ENCODE results near the gene DKK2. TPM values are rescaled to one million over a fixed set of nuclear protein-coding genes. Genes with fewer than 3 reads are reported as not detected.

The DKK2 gene
- total RNA-seq, 4 donors from 2014 or later, result 0.55 to 1.3 TPM; not detected in 2

GRCh38 chr4:107069049-107069448, 32.9 kb upstream of the DKK2 start:
- no peak overlapping the region for H3K27ac ChIP-seq
- H3K4me3 ChIP-seq, result no peak overlapping the region
- no peaks in the 10 kb centered on the region for H3K4me1 ChIP-seq
- intact Hi-C loops (cut with DNase I; ENCODE audit: low total_unique reads) (no loop called here), in situ Hi-C loops (cut with MboI; ENCODE audit: low pct_ligation_motif_present in 1 of 4, low pct_unique_long_range_greater_than_20kb in 1 of 4, low sequenced_read_pairs in 3 of 4) (no loop called here)
- H3K9me3 ChIP-seq, result no peaks in the 10 kb centered on the region
- no peak for DNase-seq
- 65 to 82% methylated on average over 3 of the region's 3 CpGs for WGBS, 2 donors (ENCODE audit: low coverage in 1 of 2)
- no peaks in the 10 kb centered on the region for H3K27me3 ChIP-seq
- no peaks in the 10 kb centered on the region for H3K36me3 ChIP-seq
- TF ChIP-seq CTCF (IDR thresholded peaks at IDR 0.05) (no peak), EP300 (IDR thresholded peaks at IDR 0.05; ENCODE audit: low read depth) (no peak), POLR2A (IDR thresholded peaks at IDR 0.05) (no peak), POLR2AphosphoS5 (IDR thresholded peaks at IDR 0.05) (no peak)

GRCh38 chr4:107068116-107068515, 32.0 kb upstream of the DKK2 start:
- WGBS, 2 donors (ENCODE audit: low coverage in 1 of 2), result 50 to 77% methylated on average over 1 of the region's 1 CpG
- no peaks in the 10 kb centered on the region for H3K4me1 ChIP-seq
- intact Hi-C loops (cut with DNase I; ENCODE audit: low total_unique reads) (no loop called here), in situ Hi-C loops (cut with MboI; ENCODE audit: low pct_ligation_motif_present in 1 of 4, low pct_unique_long_range_greater_than_20kb in 1 of 4, low sequenced_read_pairs in 3 of 4) (no loop called here)
- no peak for TF ChIP-seq POLR2A (IDR thresholded peaks at IDR 0.05)
- no peak for TF ChIP-seq POLR2AphosphoS5 (IDR thresholded peaks at IDR 0.05)
- TF ChIP-seq CTCF (IDR thresholded peaks at IDR 0.05), result no peak
- TF ChIP-seq EP300 (IDR thresholded peaks at IDR 0.05; ENCODE audit: low read depth), result no peak
- H3K36me3 ChIP-seq, result no peaks in the 10 kb centered on the region
- no peak overlapping the region for H3K4me3 ChIP-seq
- DNase-seq, result no peak
- no peak overlapping the region for H3K27ac ChIP-seq
- no peaks in the 10 kb centered on the region for H3K9me3 ChIP-seq
- no peaks in the 10 kb centered on the region for H3K27me3 ChIP-seq

- DNase-seq, result no peak
- Histone ChIP-seq H3K4me3 (no peak overlapping the region), H3K4me1 (no peaks in the 10 kb centered on the region), H3K27ac (no peak overlapping the region), H3K36me3 (no peaks in the 10 kb centered on the region), H3K9me3 (no peaks in the 10 kb centered on the region), H3K27me3 (no peaks in the 10 kb centered on the region)
- in situ Hi-C loops (cut with MboI; ENCODE audit: low pct_ligation_motif_present in 1 of 4, low pct_unique_long_range_greater_than_20kb in 1 of 4, low sequenced_read_pairs in 3 of 4) (no loop called here), intact Hi-C loops (cut with DNase I; ENCODE audit: low total_unique reads) (no loop called here)
- 88 to 92% methylated on average over 1 of the region's 1 CpG for whole genome bisulfite sequencing, 2 donors (ENCODE audit: low coverage in 1 of 2)
- no peak for TF ChIP-seq EP300 (IDR thresholded peaks at IDR 0.05; ENCODE audit: low read depth)
- TF ChIP-seq CTCF (IDR thresholded peaks at IDR 0.05), result no peak
- TF ChIP-seq POLR2A (IDR thresholded peaks at IDR 0.05), result no peak
- TF ChIP-seq POLR2AphosphoS5 (IDR thresholded peaks at IDR 0.05), result no peak
Observed at GRCh38 chr4:107066621-107067020, 30.5 kb upstream of the DKK2 start.

- Histone ChIP-seq H3K4me3 (no peak overlapping the region), H3K36me3 (no peaks in the 10 kb centered on the region), H3K9me3 (no peaks in the 10 kb centered on the region), H3K27me3 (no peaks in the 10 kb centered on the region), H3K27ac (no peak overlapping the region), H3K4me1 (no peaks in the 10 kb centered on the region)
- TF ChIP-seq POLR2A (IDR thresholded peaks at IDR 0.05), result no peak
- TF ChIP-seq EP300 (IDR thresholded peaks at IDR 0.05; ENCODE audit: low read depth), result no peak
- TF ChIP-seq POLR2AphosphoS5 (IDR thresholded peaks at IDR 0.05), result no peak
- no peak for TF ChIP-seq CTCF (IDR thresholded peaks at IDR 0.05)
- intact Hi-C loops (cut with DNase I; ENCODE audit: low total_unique reads), result no loop called here
- in situ Hi-C loops (cut with MboI; ENCODE audit: low pct_ligation_motif_present in 1 of 4, low pct_unique_long_range_greater_than_20kb in 1 of 4, low sequenced_read_pairs in 3 of 4), result no loop called here
- no peak for DNase-seq
Observed at GRCh38 chr4:107065201-107065600, 29.1 kb upstream of the DKK2 start.
